Erythroblast (primary cell): ENCODE data around the gene FGF18.
A peak's percentile ranks its signal among the peaks of the same experiment; 100 is the strongest.

Experiments used
- DNase-seq, 2 experiments: peaks; one replicate each; lab custom pipeline; 2025; lab: John Stamatoyannopoulos, UW
- GATA1 ChIP-seq: IDR thresholded peaks from 2 replicates; pipeline ENCODE4 v1.6.1; 2011; ENCODE audit warnings: low read depth, mild to moderate bottlenecking, control low read depth, low read length, moderate library complexity
- POLR2A ChIP-seq: IDR thresholded peaks from 2 replicates; pipeline ENCODE4 v1.6.1; 2011; ENCODE audit warnings: mild to moderate bottlenecking, low read length

FGF18 gene

DNA sequence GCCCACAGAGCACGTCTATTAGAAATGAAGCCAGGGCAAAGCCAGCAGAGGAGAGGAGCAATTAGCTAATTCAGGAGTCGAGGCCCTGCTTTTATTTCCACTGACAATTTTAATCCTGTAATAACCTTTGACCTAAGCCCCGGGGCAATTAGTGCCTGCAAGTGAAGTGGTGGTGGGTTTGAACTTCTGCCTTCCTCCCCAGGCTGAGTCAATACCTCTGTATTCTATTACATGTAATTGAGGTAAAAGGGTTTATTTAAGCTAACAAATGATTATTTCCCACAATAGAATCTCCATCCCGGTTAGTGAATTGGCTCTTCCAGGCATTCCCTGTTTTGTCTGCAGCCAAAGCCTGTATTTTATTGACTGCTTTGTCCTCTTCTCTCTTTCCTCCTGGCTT lies 49.9 kb downstream of the FGF18 start:
- TF ChIP-seq POLR2A (no peak), GATA1 (no peak)
- no peak for DNase-seq

GRCh38 chr5:171470420-171470819 lies 51.0 kb downstream of the FGF18 start:
- DNase-seq = no peak
- TF ChIP-seq POLR2A = no peak
- no peak for TF ChIP-seq GATA1

DNA sequence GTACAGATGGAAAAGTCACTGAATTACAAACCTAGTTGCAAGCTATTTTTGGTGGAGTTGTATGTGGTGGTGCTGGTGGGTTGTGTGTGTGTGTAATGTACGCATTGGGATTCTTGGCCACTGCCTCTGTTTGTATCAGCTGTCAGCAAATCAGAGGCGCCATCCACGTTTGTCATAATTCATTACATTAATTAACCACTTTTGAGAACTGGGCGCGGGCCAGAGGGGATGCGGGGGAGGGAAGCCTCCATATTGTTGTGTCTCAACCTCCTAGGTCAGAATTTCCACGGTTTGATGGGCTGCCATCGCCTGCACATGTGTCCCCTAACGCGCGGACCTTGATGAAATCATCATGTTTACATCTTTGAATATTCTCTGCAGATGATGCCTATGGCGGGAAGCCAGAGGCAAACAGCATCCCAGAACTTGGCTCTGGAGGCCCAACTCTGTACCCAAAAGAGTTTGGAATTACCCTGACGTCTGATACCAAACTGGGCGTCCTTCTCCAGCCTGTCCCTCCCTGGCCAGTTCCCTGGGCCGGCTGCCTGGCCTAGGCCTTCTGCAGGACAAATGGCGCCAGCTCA lies 54.9 kb downstream of the FGF18 start:
- TF ChIP-seq GATA1 (no peak), POLR2A (no peak)
- no peak for DNase-seq

DNA sequence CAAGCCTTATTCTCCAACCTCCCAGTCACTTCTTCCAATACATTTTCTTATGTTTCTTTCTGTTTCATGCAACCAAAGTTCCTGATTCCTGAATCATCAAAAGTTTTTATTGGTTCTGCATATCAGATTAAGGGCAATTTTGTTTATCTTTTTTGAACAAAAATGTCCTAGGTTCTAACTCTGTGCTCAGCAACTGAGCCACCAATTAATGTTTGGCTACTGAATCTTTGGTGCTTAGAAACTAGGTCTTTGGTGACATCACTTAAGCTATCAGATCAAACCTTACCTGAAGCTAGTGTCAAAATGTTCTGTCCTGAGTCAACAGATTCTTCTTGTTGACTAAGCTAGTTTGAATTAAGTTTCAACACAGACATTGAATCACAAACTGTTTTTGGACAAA lies 56.1 kb downstream of the FGF18 start:
- TF ChIP-seq POLR2A (no peak), GATA1 (no peak)
- DNase-seq = no peak

DNA sequence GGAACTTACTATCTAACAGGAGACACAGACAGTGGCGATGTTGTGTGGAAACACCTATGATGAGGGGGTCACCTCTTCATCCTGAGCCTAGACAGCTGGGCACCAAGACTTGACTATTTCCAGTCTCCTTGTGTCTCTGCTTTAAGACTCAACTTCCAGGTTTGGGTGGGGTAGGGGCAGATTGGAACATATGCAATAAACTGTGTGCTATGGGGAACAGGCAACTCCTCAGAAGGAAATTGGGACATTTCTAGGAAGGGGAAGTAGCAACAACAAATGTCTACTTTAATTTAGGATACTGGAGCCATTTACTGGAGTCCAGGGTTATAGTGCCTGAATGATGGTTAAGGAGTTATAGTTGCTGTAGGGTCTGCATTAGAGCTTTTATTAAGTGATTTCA lies 57.3 kb downstream of the FGF18 start:
- DNase-seq = no peak
- TF ChIP-seq GATA1 = no peak
- TF ChIP-seq POLR2A = no peak

- TF ChIP-seq GATA1 (no peak), POLR2A (no peak)
- DNase-seq = peak; percentile 86 to 88
Measured at GRCh38 chr5:171477101-171477500, 57.7 kb downstream of the FGF18 start.

DNA sequence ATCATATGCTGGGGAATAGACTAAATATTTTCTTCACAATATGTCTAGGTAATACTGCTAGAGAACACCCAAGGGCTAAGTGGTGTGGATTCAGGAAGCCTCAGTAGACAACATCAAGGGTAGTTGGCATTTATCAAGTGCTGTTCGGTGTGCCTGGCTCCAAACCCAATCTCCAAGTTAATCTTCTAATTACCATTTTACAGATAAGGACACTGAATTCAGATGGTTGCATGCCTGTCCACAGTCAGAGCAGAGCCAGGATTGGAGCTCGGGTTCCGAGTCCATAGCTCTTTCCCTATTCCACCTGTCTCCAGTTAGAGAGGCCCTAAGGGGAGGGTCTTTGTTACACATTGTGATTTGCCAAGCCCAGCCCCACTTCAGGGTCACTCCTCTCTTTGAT lies 58.2 kb downstream of the FGF18 start:
- no peak for TF ChIP-seq GATA1
- no peak for TF ChIP-seq POLR2A
- DNase-seq = no peak

- DNase-seq = no peak
- TF ChIP-seq GATA1 = no peak
- no peak for TF ChIP-seq POLR2A
Measured at GRCh38 chr5:171478946-171479775, 59.7 kb downstream of the FGF18 start.

DNA sequence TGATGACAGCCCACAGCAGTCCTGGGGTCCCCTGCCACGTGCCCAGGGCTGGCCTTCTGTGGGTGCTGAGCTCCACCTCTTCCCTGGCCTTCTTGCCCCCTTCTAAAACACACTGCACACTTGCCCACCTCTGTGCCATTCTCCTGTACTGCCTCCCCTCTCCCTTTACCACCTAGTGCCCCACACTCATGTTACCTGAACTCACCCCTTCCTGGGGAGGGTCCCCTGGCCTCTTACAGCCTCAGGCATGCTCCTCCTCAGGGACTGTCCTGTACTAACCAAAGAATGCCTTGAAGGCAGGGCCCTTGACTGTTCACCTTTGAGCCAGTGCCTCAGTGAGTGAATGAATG lies 60.3 kb downstream of the FGF18 start:
- TF ChIP-seq GATA1 (no peak), POLR2A (no peak)
- DNase-seq = no peak

DNA sequence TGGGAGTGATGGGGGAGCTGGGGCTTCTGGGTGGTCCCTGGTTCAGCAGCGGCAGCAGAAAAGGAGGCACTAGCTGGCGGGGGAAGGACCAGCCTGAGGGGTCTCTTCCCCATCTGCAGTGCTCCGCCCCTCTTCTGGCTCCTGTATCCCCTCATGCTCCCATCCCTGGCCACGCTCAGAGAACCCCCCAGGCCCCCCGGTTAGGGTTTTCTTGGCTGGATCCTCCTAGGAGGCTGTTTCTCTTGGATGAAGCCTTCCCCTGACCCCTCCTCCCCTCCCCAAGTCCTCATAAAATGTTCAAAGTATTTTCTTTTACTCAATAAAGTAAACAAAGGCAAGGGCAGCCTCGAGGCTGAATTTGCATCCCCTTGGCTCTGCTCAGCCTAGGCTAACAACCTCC lies 60.8 kb downstream of the FGF18 start:
- TF ChIP-seq POLR2A (no peak), GATA1 (no peak)
- no peak for DNase-seq

DNA sequence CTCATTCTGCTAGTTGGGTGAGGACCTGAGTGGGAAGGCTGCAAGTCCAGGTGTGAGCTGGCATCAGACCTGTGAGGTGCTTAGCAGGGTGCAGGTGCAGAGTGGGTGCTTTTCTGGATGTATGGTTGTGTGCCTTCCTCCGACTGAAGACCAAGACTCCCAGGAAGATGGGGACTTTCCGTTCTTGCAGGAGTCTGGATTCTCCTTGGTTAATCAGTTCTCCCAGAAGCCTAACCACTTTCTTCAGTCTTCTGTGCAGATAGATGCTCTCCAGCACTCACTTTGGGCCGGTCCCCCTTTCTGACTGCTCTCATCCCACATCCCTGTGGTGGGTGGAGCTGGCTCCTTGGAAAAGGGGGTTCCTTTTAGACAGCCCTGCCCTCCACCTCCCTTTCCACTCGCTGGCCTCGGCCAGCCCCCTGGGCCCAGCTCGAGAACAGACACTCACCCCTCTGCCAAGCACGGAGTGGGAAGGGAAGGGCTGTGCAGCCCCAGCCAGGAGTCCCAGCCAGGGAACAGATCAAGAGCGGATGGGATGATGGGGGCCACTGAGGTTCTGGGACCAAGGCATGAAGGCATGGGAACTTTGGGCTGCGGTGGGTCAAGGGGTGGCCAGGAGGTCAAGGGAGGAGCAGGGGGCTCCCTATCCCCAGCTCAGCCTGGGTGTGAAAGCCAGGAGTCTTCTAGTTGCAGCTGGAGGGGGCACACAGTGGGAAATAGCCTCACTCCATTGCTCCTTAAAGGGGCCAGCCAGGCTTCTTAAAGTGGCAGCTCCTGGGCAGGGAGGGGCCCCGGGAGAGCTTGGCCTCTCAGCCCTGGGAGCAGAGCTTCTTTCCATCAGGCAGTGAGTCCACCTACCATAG lies 62.4 kb downstream of the FGF18 start:
- no peak for DNase-seq
- TF ChIP-seq POLR2A = no peak
- no peak for TF ChIP-seq GATA1

DNA sequence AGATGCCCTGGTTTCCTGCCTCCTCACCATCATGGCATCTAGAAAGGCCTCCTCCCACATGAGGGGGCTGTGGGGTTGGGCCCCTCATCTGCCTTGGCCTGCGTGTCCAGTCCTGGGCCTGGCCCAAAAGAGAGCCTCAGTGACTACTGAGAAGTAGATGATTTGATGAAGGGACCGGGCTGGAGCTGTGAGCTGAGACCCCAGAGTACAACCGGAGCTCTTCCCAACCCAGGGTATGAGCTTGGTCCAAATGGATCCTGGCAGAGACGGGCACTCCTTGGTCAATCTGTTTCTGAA lies 62.9 kb downstream of the FGF18 start:
- DNase-seq = no peak
- TF ChIP-seq GATA1 (no peak), POLR2A (no peak)

GRCh38 chr5:171483551-171484135 lies 64.2 kb downstream of the FGF18 start:
- DNase-seq = no peak
- TF ChIP-seq POLR2A (no peak), GATA1 (no peak)

GRCh38 chr5:171484460-171484899 lies 65.0 kb downstream of the FGF18 start:
- DNase-seq = peak; percentile 45 to 72
- no peak for TF ChIP-seq POLR2A
- TF ChIP-seq GATA1 = no peak
